Endodermal cell (in vitro differentiated cells): Measurements from ENCODE around the gene CNRIP1. TPM values are rescaled to one million over a fixed set of nuclear protein-coding genes. Genes with fewer than 3 reads are reported as not detected.

Source experiments
- DNase-seq: peaks from one replicate; pipeline ENCODE4 v3.0.0-alpha.2; 2017
- H3K27ac ChIP-seq: 2 replicates; pipeline ENCODE4 v1.5.1; 2013; ENCODE audit warnings: mild to moderate bottlenecking, low read depth, low read length, moderate library complexity
- H3K27me3 ChIP-seq: 2 replicates; pipeline ENCODE4 v1.6.1; 2013; ENCODE audit warnings: mild to moderate bottlenecking, low read length, moderate library complexity; ENCODE audit not compliant: insufficient read depth, control insufficient read depth, poor library complexity, severe bottlenecking
- H3K36me3 ChIP-seq: 2 replicates; pipeline ENCODE4 v1.7.0; 2013; ENCODE audit warnings: mild to moderate bottlenecking, low read length, moderate library complexity; ENCODE audit not compliant: control insufficient read depth, insufficient read depth
- H3K4me1 ChIP-seq: one replicate; pipeline ENCODE4 v1.7.0; 2013; ENCODE audit warnings: low read length; ENCODE audit not compliant: control insufficient read depth, insufficient read depth
- H3K4me3 ChIP-seq: 2 replicates; pipeline ENCODE4 v1.5.1; 2013; ENCODE audit warnings: mild to moderate bottlenecking, low read length, moderate library complexity
- H3K9ac ChIP-seq: 2 replicates; pipeline ENCODE4 v1.6.1; 2013; ENCODE audit warnings: mild to moderate bottlenecking, low read length, moderate library complexity; ENCODE audit not compliant: poor library complexity, severe bottlenecking; ENCODE audit errors: extremely low read depth
- H3K9me3 ChIP-seq: 2 replicates; pipeline ENCODE4 v1.6.1; 2013; ENCODE audit warnings: mild to moderate bottlenecking, low read length, moderate library complexity; ENCODE audit not compliant: control insufficient read depth
- H3K27ac Mint-ChIP-seq: 2 replicates; pipeline ENCODE4 v1.8.0; 2020; ENCODE audit warnings: mixed read lengths
- H3K27me3 Mint-ChIP-seq: 2 replicates; pipeline ENCODE4 v1.8.0; 2021; ENCODE audit warnings: mild to moderate bottlenecking, mixed read lengths; ENCODE audit not compliant: insufficient read depth
- H3K36me3 Mint-ChIP-seq: 2 replicates; pipeline ENCODE4 v1.8.0; 2020; ENCODE audit warnings: low read depth, mixed read lengths
- H3K4me1 Mint-ChIP-seq: 2 replicates; pipeline ENCODE4 v1.8.0; 2020; ENCODE audit warnings: mixed read lengths
- H3K4me3 Mint-ChIP-seq: 2 replicates; pipeline ENCODE4 v1.8.0; 2020; ENCODE audit warnings: mild to moderate bottlenecking, moderate library complexity, mixed read lengths
- H3K9me3 Mint-ChIP-seq: 2 replicates; pipeline ENCODE4 v1.8.0; 2020; ENCODE audit warnings: mild to moderate bottlenecking, mixed read lengths
- WGBS, 2 experiments: methylation state at CpG; one replicate each; pipeline versions ENCODE4 v1.1.5 to v1.1.7; 2013; ENCODE audit warnings: missing lambda C conversion rate in 2 of 2, mixed read lengths in 1 of 2; ENCODE audit not compliant: insufficient coverage in 1 of 2, insufficient read length in 1 of 2; 5-methylcytosine and 5-hydroxymethylcytosine counted together
- total RNA-seq, 2 donors: library from RNA; stranded (reverse); fragmentation: NEBNext Ultra II Directional in 1 of 2; extraction: Animal tissue kit (Norgen Biotek cat#: 25700) in 1 of 2; gene quantifications; 2 replicates in 1 of 2; 3 replicates in 1 of 2; pipeline ENCODE4 v1.2.1, GENCODE V29; 2021
- TF ChIP-seq, protein P1 (sequence below): fragments of 200-600 bp; sonication (generic); conservative IDR thresholded peaks from 2 replicates; pipeline ENCODE4 v1.5.0; 2021; ENCODE audit warnings: antibody characterized with exemption, mild to moderate bottlenecking

Gene CNRIP1
- total RNA-seq, 2 donors from 2014 or later: 0.57 TPM; not detected in 1

- H3K4me3 Mint-ChIP-seq: no peak overlapping the region
- DNase-seq: no peak
Observed at GRCh38 chr2:68345129-68345875, 25.6 kb upstream of the CNRIP1 start.

GRCh38 chr2:68344031-68344430, 24.3 kb upstream of the CNRIP1 start:
- Histone ChIP-seq H3K4me3 (no peak overlapping the region), H3K4me1 (no peaks in the 10 kb centered on the region), H3K9ac (no peak overlapping the region), H3K36me3 (no peaks in the 10 kb centered on the region), H3K27me3 (no peaks in the 10 kb centered on the region), H3K27ac (no peak overlapping the region), H3K9me3 (no peaks in the 10 kb centered on the region)
- no peak overlapping the region for H3K27ac Mint-ChIP-seq
- no peak for DNase-seq
- WGBS, 2 experiments: 97 to 100% methylated on average over 1 of the region's 1 CpG
- H3K27me3 Mint-ChIP-seq: peaks cover 9% of the 10 kb centered on the region
- TF ChIP-seq, protein P1, sequence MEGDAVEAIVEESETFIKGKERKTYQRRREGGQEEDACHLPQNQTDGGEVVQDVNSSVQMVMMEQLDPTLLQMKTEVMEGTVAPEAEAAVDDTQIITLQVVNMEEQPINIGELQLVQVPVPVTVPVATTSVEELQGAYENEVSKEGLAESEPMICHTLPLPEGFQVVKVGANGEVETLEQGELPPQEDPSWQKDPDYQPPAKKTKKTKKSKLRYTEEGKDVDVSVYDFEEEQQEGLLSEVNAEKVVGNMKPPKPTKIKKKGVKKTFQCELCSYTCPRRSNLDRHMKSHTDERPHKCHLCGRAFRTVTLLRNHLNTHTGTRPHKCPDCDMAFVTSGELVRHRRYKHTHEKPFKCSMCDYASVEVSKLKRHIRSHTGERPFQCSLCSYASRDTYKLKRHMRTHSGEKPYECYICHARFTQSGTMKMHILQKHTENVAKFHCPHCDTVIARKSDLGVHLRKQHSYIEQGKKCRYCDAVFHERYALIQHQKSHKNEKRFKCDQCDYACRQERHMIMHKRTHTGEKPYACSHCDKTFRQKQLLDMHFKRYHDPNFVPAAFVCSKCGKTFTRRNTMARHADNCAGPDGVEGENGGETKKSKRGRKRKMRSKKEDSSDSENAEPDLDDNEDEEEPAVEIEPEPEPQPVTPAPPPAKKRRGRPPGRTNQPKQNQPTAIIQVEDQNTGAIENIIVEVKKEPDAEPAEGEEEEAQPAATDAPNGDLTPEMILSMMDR: no peak
- no peaks in the 10 kb centered on the region for H3K9me3 Mint-ChIP-seq
- H3K36me3 Mint-ChIP-seq: no peaks in the 10 kb centered on the region
- H3K4me3 Mint-ChIP-seq: no peak overlapping the region
- H3K4me1 Mint-ChIP-seq: no peaks in the 10 kb centered on the region

More at GRCh38 chr2:68345129-68345875, 25.6 kb upstream of the CNRIP1 start:
- Mint-ChIP-seq H3K9me3 (no peaks in the 10 kb centered on the region), H3K27me3 (peaks cover 10% of the 10 kb centered on the region), H3K4me1 (no peaks in the 10 kb centered on the region), H3K36me3 (no peaks in the 10 kb centered on the region), H3K27ac (no peak overlapping the region)
- Histone ChIP-seq H3K4me1 (no peaks in the 10 kb centered on the region), H3K36me3 (no peaks in the 10 kb centered on the region), H3K9ac (no peak overlapping the region), H3K27ac (no peak overlapping the region), H3K4me3 (no peak overlapping the region), H3K9me3 (no peaks in the 10 kb centered on the region), H3K27me3 (no peaks in the 10 kb centered on the region)
- 84% methylated on average over 8 to 9 of the region's 9 CpGs for WGBS, 2 experiments
- TF ChIP-seq, protein P1: no peak

GRCh38 chr2:68342470-68342869, 22.7 kb upstream of the CNRIP1 start:
- Mint-ChIP-seq H3K9me3 (no peaks in the 10 kb centered on the region), H3K4me3 (no peak overlapping the region)

More at GRCh38 chr2:68342470-68342869, 22.7 kb upstream of the CNRIP1 start:
- Histone ChIP-seq H3K36me3 (no peaks in the 10 kb centered on the region), H3K9ac (no peak overlapping the region), H3K27ac (no peak overlapping the region), H3K4me3 (no peak overlapping the region), H3K4me1 (no peaks in the 10 kb centered on the region), H3K27me3 (no peaks in the 10 kb centered on the region), H3K9me3 (no peaks in the 10 kb centered on the region)
- Mint-ChIP-seq H3K4me1 (no peaks in the 10 kb centered on the region), H3K36me3 (no peaks in the 10 kb centered on the region), H3K27ac (no peak overlapping the region), H3K27me3 (peaks cover 2% of the 10 kb centered on the region)
- TF ChIP-seq, protein P1: no peak
- DNase-seq: no peak
- WGBS, 2 experiments: 91 to 100% methylated on average over 1 of the region's 1 CpG
